NK-92 (cell line): ENCODE results near the gene MIDN.

ENCODE experiments used
- DNase-seq: peaks from one replicate; lab custom pipeline; 2025; ENCODE audit not compliant: unreplicated experiment; lab: John Stamatoyannopoulos, UW

Gene MIDN

GRCh38 chr19:1257475-1258162 lies 9.2 kb downstream of the MIDN start:
- DNase-seq, result no peak

GRCh38 chr19:1258163-1258492 lies 9.7 kb downstream of the MIDN start:
- no peak for DNase-seq

- DNase-seq, result no peak
Measured at GRCh38 chr19:1258707-1259205, 10.4 kb downstream of the MIDN start.

GRCh38 chr19:1259206-1259875 lies 11.0 kb downstream of the MIDN start:
- DNase-seq, result no peak

- no peak for DNase-seq
Measured at GRCh38 chr19:1259876-1260748, 11.7 kb downstream of the MIDN start.

GRCh38 chr19:1260749-1261537 lies 12.6 kb downstream of the MIDN start:
- peak; percentile 70 for DNase-seq

- no peak for DNase-seq
Measured at GRCh38 chr19:1261538-1261797, 13.1 kb downstream of the MIDN start.

GRCh38 chr19:1261798-1262622 lies 13.6 kb downstream of the MIDN start:
- DNase-seq, result no peak

- no peak for DNase-seq
Measured at GRCh38 chr19:1262623-1263123, 14.3 kb downstream of the MIDN start.

- no peak for DNase-seq
Measured at GRCh38 chr19:1263188-1263587, 14.8 kb downstream of the MIDN start.

- DNase-seq, result no peak
Measured at GRCh38 chr19:1264801-1265614, 16.6 kb downstream of the MIDN start.

GRCh38 chr19:1265615-1266128 lies 17.3 kb downstream of the MIDN start:
- DNase-seq, result no peak

GRCh38 chr19:1266129-1266915 lies 17.9 kb downstream of the MIDN start:
- DNase-seq, result no peak

GRCh38 chr19:1266916-1267476 lies 18.6 kb downstream of the MIDN start:
- no peak for DNase-seq

- DNase-seq, result no peak
Measured at GRCh38 chr19:1267477-1268225, 19.3 kb downstream of the MIDN start.

GRCh38 chr19:1268226-1269064 lies 20.1 kb downstream of the MIDN start:
- no peak for DNase-seq
